NCI-H510A (cell line): ENCODE data around the gene PDIK1L.

ENCODE experiments used
- DNase-seq: peaks from one replicate; lab custom pipeline; 2025; lab: John Stamatoyannopoulos, UW

PDIK1L gene

GRCh38 chr1:26155370-26156284 lies 44.0 kb downstream of the PDIK1L start:
- no peak for DNase-seq

GRCh38 chr1:26156285-26157038 lies 44.8 kb downstream of the PDIK1L start:
- peak; percentile 35 for DNase-seq

- DNase-seq: no peak
Observed at GRCh38 chr1:26158271-26158907, 46.8 kb downstream of the PDIK1L start.

- DNase-seq: no peak
Observed at GRCh38 chr1:26158908-26159742, 47.5 kb downstream of the PDIK1L start, which contains the start of gene FAM110D. Gene FAM110D, plus strand, starts transcription at chr1:26159079. Its CDS starts 2,213 bp downstream, at chr1:26161292.

GRCh38 chr1:26159743-26160039 lies 48.1 kb downstream of the PDIK1L start:
- DNase-seq: no peak

GRCh38 chr1:26160527-26161414 lies 49.1 kb downstream of the PDIK1L start:
- no peak for DNase-seq

- DNase-seq: peak; percentile 31
Observed at GRCh38 chr1:26161415-26162219, 50.0 kb downstream of the PDIK1L start.

GRCh38 chr1:26162220-26162709 lies 50.6 kb downstream of the PDIK1L start:
- no peak for DNase-seq

- DNase-seq: no peak
Observed at GRCh38 chr1:26163684-26164035, 52.0 kb downstream of the PDIK1L start.

- no peak for DNase-seq
Observed at GRCh38 chr1:26164036-26164860, 52.6 kb downstream of the PDIK1L start.

- DNase-seq: no peak
Observed at GRCh38 chr1:26164861-26165842, 53.5 kb downstream of the PDIK1L start.

- no peak for DNase-seq
Observed at GRCh38 chr1:26166719-26167281, 55.2 kb downstream of the PDIK1L start.

GRCh38 chr1:26168410-26169197 lies 57.0 kb downstream of the PDIK1L start, which contains the start of gene C1orf232:
Gene C1orf232, minus strand, starts transcription at chr1:26168963. Its CDS starts 464 bp downstream, at chr1:26168499.
- peak; percentile 27 for DNase-seq

- no peak for DNase-seq
Observed at GRCh38 chr1:26169198-26169554, 57.6 kb downstream of the PDIK1L start.

GRCh38 chr1:26169669-26170471 lies 58.2 kb downstream of the PDIK1L start, which contains the start of gene ZNF593:
Gene ZNF593, plus strand, starts transcription at chr1:26169908. Its CDS starts 76 bp downstream, at chr1:26169984.
- DNase-seq: peak; percentile 86

- DNase-seq: no peak
Observed at GRCh38 chr1:26170472-26170821, 58.8 kb downstream of the PDIK1L start.
